ENCODE data around the gene C1orf21. TPM values are rescaled to one million over a fixed set of nuclear protein-coding genes. Genes with fewer than 3 reads are reported as not detected.

The C1orf21 gene
- total and polyA plus RNA-seq, 2 donors (not counting 3 experiments of a cell fraction or from before 2014, with no cell fraction given) = 0.79 to 8.5 TPM

DNA sequence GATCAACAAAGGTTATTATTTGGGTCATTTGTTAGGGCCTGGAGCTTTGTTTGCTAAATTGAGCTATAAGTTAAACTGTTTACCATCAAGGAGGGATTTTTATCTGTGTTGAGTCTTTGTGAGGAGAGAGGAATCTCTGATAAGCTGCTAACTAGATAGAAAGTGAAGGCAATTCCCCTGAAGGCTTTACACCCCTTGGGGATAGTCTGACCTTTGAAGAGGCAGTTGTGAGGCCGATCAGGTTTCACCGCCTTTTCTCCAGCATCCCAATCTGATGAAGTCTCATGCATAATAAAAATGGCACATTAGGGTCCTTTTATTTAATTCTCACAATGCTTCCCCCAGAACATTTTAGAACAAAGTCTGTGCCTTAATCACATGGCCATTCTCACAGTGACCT is 21.8 kb downstream of the C1orf21 start:
- Histone ChIP-seq H3K79me2 (ENCODE audit: control insufficient read depth, insufficient read depth, low read length) (no peaks in the 10 kb centered on the region), H4K20me1 (replicated peaks; ENCODE audit: control insufficient read depth, extremely low read depth, insufficient read depth, low read length) (no peaks in the 10 kb centered on the region), H3K27ac (ENCODE audit: insufficient read depth, low read depth, low read length) (no peak overlapping the region), H3K9me1 (replicated peaks; ENCODE audit: control insufficient read depth, extremely low read depth, insufficient read depth, low read length) (no peaks in the 10 kb centered on the region), H3K9ac (replicated peaks; ENCODE audit: extremely low read depth, insufficient read depth, low read length) (no peak overlapping the region), H3K36me3 (ENCODE audit: control insufficient read depth in 2 of 2, extremely low read depth in 1 of 2, insufficient read depth in 2 of 2, low read length in 2 of 2) (no peaks in the 10 kb centered on the region), H3K27me3 (ENCODE audit: control insufficient read depth in 2 of 2, insufficient read depth in 2 of 2, low read length in 2 of 2) (no peaks in the 10 kb centered on the region), H2AFZ (ENCODE audit: low read depth, low read length) (no peak overlapping the region), H3K4me3 (replicated peaks in 1 of 3; ENCODE audit: insufficient read depth in 1 of 3, low read depth in 1 of 3, low read length in 3 of 3) (no peak overlapping the region), H3K9me3 (replicated peaks; ENCODE audit: control insufficient read depth, insufficient read depth, low read length) (no peaks in the 10 kb centered on the region), H3K4me2 (ENCODE audit: insufficient read depth, low read length) (no peak overlapping the region), H3K4me1 (ENCODE audit: control insufficient read depth, extremely low read depth, insufficient read depth, low read length) (no peaks in the 10 kb centered on the region)
- no peak for TF ChIP-seq GATA2 (IDR thresholded peaks at IDR 0.05; ENCODE audit: insufficient read depth, insufficient read length, low read depth, low read length)
- TF ChIP-seq, protein P1, sequence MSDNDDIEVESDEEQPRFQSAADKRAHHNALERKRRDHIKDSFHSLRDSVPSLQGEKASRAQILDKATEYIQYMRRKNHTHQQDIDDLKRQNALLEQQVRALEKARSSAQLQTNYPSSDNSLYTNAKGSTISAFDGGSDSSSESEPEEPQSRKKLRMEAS (IDR thresholded peaks at IDR 0.05; ENCODE audit: insufficient read depth, insufficient read length) = no peak
- TF ChIP-seq MYC (IDR thresholded peaks at IDR 0.05; ENCODE audit: low read depth, low read length) = no peak
- TF ChIP-seq CTCF (IDR thresholded peaks at IDR 0.05; ENCODE audit: extremely low read depth in 1 of 2, insufficient read depth in 1 of 2, low read depth in 1 of 2, low read length in 2 of 2) = no peak
- TF ChIP-seq EZH2 (IDR thresholded peaks at IDR 0.05; ENCODE audit: borderline replicate concordance, low read depth, low read length, severe bottlenecking) = no peak
- no peak for TF ChIP-seq POLR2A (IDR thresholded peaks at IDR 0.05; ENCODE audit: low read depth, low read length)
- no peak for TF ChIP-seq JUN (IDR thresholded peaks at IDR 0.05; ENCODE audit: borderline replicate concordance, insufficient read depth, insufficient read length, low read depth)
- no peak for TF ChIP-seq POLR2AphosphoS5 (IDR thresholded peaks at IDR 0.05; ENCODE audit: insufficient read depth, low read depth, low read length)
- TF ChIP-seq FOS (IDR thresholded peaks at IDR 0.05; ENCODE audit: borderline replicate concordance, insufficient read depth, low read length) = no peak
- ChIA-PET CTCF (interaction anchor here (1.4 to 1.7 kb wide), 3 partner anchors 13 to 255 kb away, joined by 4 to 5 read pairs (median 5); no protein-coding TSS in a partner anchor), POLR2A (no interaction called here)
- intact Hi-C loops (cut with micrococcal nuclease) (no loop called here), dilution Hi-C loops (cut with MboI; ENCODE audit: extremely low pct_ligation_motif_present, low sequenced_read_pairs) (no loop called here)
- no peak for DNase-seq (ENCODE audit: low read depth, low spot score)
- FAIRE-seq = no peak
- BruUV-seq (replicated peaks) = no TSS peak
